ENCODE data around the gene SHD. TPM values are rescaled to one million over a fixed set of nuclear protein-coding genes. Genes with fewer than 3 reads are reported as not detected.

Gene SHD
- total RNA-seq, 1 experiment from 2014 or later, result 2.0 TPM

DNA sequence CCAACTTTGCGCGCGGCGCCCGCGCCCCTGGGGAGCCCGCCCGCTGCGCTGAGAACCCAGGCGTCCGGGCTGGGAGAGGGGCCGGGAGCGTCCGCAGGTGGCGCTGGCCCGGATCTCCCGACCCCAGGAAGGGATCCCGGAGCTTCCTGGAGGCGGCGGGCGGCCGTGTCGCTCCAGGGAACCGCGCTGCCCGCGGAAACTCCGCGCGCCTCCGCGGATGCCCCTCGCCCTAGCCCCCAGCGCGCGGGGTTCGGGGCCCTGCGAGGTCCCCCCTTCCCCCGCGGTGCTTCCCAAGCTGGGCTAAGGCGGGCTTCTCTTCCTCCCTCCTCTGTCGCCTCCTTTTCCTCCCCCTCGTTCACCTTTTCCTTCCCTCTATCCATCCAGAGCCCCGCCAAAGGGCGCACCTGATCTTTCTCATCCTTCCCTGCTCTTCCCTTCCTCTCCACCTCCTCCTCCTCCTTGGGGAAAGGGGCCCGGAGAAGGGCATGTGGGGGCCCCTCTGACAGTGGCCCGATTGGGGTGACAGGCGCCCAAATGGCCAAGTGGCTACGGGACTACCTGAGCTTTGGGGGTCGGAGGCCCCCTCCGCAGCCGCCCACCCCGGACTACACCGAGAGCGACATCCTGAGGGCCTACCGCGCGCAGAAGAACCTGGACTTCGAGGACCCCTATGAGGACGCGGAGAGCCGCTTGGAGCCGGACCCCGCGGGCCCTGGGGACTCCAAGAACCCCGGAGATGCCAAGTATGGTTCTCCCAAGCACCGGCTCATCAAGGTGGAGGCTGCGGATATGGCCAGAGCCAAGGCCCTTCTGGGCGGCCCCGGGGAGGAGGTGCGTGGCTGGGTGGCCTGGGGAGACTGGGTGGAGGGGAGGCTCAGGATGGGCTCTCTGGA lies 710 bp downstream of the SHD start:
- Histone ChIP-seq H2AFZ (ENCODE audit: low read depth, low read length, poor library complexity, severe bottlenecking) (no peak overlapping the region), H3K9me3 (ENCODE audit: control insufficient read depth in 1 of 2, insufficient read depth in 1 of 2, low read depth in 1 of 2, low read length in 2 of 2) (no peaks in the 10 kb centered on the region), H3K4me2 (ENCODE audit: low read length) (no peak overlapping the region), H4K20me1 (ENCODE audit: insufficient read depth) (no peaks in the 10 kb centered on the region), H3K27ac (ENCODE audit: low read depth, low read length) (no peak overlapping the region), H3K4me3 (replicated peaks in 1 of 2; ENCODE audit: low read depth in 1 of 2, low read length in 2 of 2) (no peak overlapping the region), H3K4me1 (ENCODE audit: control insufficient read depth in 1 of 2, insufficient read depth in 2 of 2, low read length in 2 of 2) (peaks cover 5 to 19% of the 10 kb centered on the region in 2 experiments; a peak in 3 of 4 replicates), H3K9ac (ENCODE audit: low read length) (no peak overlapping the region), H3K79me2 (ENCODE audit: insufficient read depth, low read length) (no peaks in the 10 kb centered on the region), H3K9me2 (ENCODE audit: insufficient read depth) (no peaks in the 10 kb centered on the region), H3K36me3 (ENCODE audit: control insufficient read depth in 1 of 2, insufficient read depth in 2 of 2, low read length in 2 of 2) (no peaks in the 10 kb centered on the region), H3K27me3 (ENCODE audit: insufficient read depth, low read length) (no peaks in the 10 kb centered on the region)
- RAD21 ChIA-PET (ENCODE audit: low non-redundant PET in 1 of 2, low total read pairs in 2 of 2, uncharacterized antibody in 2 of 2, unreplicated experiment in 2 of 2), result no interaction called here
- no peak for TF ChIP-seq JUND (IDR thresholded peaks at IDR 0.05)
- no peak for TF ChIP-seq FOSL1 (IDR thresholded peaks at IDR 0.05; ENCODE audit: low read depth)
- TF ChIP-seq, protein P1, sequence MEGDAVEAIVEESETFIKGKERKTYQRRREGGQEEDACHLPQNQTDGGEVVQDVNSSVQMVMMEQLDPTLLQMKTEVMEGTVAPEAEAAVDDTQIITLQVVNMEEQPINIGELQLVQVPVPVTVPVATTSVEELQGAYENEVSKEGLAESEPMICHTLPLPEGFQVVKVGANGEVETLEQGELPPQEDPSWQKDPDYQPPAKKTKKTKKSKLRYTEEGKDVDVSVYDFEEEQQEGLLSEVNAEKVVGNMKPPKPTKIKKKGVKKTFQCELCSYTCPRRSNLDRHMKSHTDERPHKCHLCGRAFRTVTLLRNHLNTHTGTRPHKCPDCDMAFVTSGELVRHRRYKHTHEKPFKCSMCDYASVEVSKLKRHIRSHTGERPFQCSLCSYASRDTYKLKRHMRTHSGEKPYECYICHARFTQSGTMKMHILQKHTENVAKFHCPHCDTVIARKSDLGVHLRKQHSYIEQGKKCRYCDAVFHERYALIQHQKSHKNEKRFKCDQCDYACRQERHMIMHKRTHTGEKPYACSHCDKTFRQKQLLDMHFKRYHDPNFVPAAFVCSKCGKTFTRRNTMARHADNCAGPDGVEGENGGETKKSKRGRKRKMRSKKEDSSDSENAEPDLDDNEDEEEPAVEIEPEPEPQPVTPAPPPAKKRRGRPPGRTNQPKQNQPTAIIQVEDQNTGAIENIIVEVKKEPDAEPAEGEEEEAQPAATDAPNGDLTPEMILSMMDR (IDR thresholded peaks at IDR 0.05 in 2 of 3, conservative IDR thresholded peaks at IDR 0.05 in 1 of 3; ENCODE audit: borderline replicate concordance in 1 of 3, insufficient read depth in 1 of 3, low read depth in 2 of 3, low read length in 2 of 3), result no peak
- TF ChIP-seq, protein P2, sequence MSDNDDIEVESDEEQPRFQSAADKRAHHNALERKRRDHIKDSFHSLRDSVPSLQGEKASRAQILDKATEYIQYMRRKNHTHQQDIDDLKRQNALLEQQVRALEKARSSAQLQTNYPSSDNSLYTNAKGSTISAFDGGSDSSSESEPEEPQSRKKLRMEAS (IDR thresholded peaks at IDR 0.05), result no peak
- no peak for TF ChIP-seq TCF7L2 (IDR thresholded peaks at IDR 0.05; ENCODE audit: borderline replicate concordance, extremely low read depth, insufficient read depth, insufficient read length)
- no peak for TF ChIP-seq YY1 (IDR thresholded peaks at IDR 0.05; ENCODE audit: extremely low read depth, insufficient replicate concordance, low read depth, low read length)
- TF ChIP-seq, protein P3, sequence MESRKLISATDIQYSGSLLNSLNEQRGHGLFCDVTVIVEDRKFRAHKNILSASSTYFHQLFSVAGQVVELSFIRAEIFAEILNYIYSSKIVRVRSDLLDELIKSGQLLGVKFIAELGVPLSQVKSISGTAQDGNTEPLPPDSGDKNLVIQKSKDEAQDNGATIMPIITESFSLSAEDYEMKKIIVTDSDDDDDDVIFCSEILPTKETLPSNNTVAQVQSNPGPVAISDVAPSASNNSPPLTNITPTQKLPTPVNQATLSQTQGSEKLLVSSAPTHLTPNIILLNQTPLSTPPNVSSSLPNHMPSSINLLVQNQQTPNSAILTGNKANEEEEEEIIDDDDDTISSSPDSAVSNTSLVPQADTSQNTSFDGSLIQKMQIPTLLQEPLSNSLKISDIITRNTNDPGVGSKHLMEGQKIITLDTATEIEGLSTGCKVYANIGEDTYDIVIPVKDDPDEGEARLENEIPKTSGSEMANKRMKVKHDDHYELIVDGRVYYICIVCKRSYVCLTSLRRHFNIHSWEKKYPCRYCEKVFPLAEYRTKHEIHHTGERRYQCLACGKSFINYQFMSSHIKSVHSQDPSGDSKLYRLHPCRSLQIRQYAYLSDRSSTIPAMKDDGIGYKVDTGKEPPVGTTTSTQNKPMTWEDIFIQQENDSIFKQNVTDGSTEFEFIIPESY (IDR thresholded peaks at IDR 0.05; ENCODE audit: extremely low read depth, insufficient replicate concordance, low read length), result no peak
- TF ChIP-seq ZNF274 (IDR thresholded peaks at IDR 0.05; ENCODE audit: low read depth, low read length), result no peak
- no peak for TF ChIP-seq ELF1 (IDR thresholded peaks at IDR 0.05; ENCODE audit: borderline replicate concordance, low read depth)
- no peak for TF ChIP-seq SIN3A (IDR thresholded peaks at IDR 0.05; ENCODE audit: low read depth)
- TF ChIP-seq EZH2phosphoT487 (IDR thresholded peaks at IDR 0.05; ENCODE audit: borderline replicate concordance), result no peak
- no peak for TF ChIP-seq SP1 (IDR thresholded peaks at IDR 0.05; ENCODE audit: low read depth)
- CTCF ChIA-PET, result no interaction called here
- DNase-seq (ENCODE audit: low read depth, low spot score) (no peak), ATAC-seq (no peak)
- BruUV-seq (replicated peaks), result no TSS peak
- intact Hi-C loops (cut with micrococcal nuclease), result no loop called here
- POLR2A ChIA-PET, result no interaction called here

Data from HCT116 (cell line).